Bronchial epithelial cell (primary cell): Measurements from ENCODE around the gene CD300LB. TPM values are rescaled to one million over a fixed set of nuclear protein-coding genes. Genes with fewer than 3 reads are reported as not detected.
"Not testable (repeated sequence)": the region's sequence is repeated elsewhere in the genome, so short reads cannot be mapped to it uniquely, and the experiment has no call there.

Source experiments
- DNase-seq: peaks from one replicate; pipeline ENCODE4 v3.0.0-alpha.2; 2010; ENCODE audit warnings: low read depth
- FAIRE-seq: peaks from 2 replicates; lab custom pipeline; 2011; peaks lifted over from hg19 to GRCh38; lab: Jason Lieb, UNC
- H3K27me3 ChIP-seq: 2 replicates; pipeline ENCODE4 v1.5.1; 2011; ENCODE audit warnings: low read length; ENCODE audit not compliant: control insufficient read depth, insufficient read depth
- H3K36me3 ChIP-seq: 2 replicates; pipeline ENCODE4 v1.5.1; 2011; ENCODE audit warnings: low read length; ENCODE audit not compliant: control insufficient read depth, insufficient read depth
- H3K4me3 ChIP-seq: 2 replicates; pipeline ENCODE4 v1.5.1; 2011; ENCODE audit warnings: mild to moderate bottlenecking, low read depth, low read length, control low read depth
- CTCF ChIP-seq: IDR thresholded peaks from 2 replicates; pipeline ENCODE4 v1.5.1; 2011; ENCODE audit warnings: mild to moderate bottlenecking, moderate library complexity, low read length, control low read depth, inconsistent platforms; ENCODE audit not compliant: insufficient read depth, severe bottlenecking
- total RNA-seq: library from RNA; depleted of rRNA; stranded (reverse); fragments of >200 nt; gene quantifications from 2 replicates; pipeline ENCODE4 v1.2.1, GENCODE V29; 2014

Gene CD300LB
- total RNA-seq, 1 donor from 2014 or later = not detected

DNA sequence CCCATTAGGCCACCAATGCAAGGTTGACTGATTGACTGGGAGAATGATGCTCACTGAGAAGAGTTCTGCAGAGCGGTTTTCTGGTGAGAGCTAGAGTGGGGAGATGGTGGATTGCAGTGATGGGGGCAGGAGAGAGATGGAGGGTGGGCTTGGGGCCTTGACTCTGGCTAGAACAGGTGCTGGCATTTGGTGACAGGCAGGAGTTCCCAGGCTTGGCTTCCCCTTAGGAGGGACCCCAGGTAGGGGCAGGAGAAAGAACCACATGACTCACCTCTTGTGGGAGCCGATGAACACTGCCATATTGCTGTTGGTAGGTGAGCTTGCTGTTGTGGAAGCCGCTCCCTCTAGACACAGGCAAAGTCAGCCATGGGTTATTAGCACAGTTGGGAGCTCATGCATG, 8.0 kb downstream of the CD300LB start:
- FAIRE-seq (no peak), DNase-seq (no peak)
- TF ChIP-seq CTCF = no peak
- no peaks in the 10 kb centered on the region for H3K36me3 ChIP-seq
- H3K27me3 ChIP-seq = no peaks in the 10 kb centered on the region
- no peak overlapping the region for H3K4me3 ChIP-seq

DNA sequence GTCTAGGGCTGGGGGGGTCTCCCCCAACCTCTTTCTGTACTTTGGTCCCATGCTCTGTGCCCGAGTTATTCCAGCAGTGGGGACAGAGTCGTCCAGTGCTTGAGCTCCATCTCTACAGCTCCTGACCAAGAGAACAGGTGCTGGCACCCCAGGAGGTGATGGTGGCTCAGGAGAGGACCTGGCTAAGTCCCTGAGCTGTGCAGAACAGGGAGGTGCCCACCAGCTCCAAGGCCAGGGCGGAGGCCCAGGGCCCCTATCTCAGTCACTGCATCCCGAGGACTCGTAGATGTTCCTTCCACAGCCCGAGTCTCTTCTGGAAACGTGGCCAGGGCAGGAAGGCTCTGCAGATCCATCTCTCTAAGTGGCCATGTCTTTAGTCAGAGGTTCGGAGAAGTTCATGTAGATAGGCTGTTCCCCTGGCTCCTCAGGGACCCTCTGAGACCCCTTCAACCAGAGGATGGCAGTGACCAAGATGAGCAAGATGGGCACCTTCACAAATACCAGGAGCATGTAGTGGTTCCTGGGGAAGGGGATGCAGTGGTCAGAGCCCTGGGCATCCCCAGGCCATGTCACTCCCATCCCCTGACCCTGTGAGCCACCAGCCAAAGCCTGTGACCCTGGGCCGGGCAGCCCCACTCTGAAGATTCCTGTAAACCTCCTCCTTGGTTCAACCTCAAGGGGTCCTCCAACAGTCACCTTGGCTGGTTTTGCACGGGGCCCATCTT, 8.7 kb downstream of the CD300LB start:
- no peaks in the 10 kb centered on the region for H3K27me3 ChIP-seq
- no peak for FAIRE-seq
- TF ChIP-seq CTCF = no peak

DNA sequence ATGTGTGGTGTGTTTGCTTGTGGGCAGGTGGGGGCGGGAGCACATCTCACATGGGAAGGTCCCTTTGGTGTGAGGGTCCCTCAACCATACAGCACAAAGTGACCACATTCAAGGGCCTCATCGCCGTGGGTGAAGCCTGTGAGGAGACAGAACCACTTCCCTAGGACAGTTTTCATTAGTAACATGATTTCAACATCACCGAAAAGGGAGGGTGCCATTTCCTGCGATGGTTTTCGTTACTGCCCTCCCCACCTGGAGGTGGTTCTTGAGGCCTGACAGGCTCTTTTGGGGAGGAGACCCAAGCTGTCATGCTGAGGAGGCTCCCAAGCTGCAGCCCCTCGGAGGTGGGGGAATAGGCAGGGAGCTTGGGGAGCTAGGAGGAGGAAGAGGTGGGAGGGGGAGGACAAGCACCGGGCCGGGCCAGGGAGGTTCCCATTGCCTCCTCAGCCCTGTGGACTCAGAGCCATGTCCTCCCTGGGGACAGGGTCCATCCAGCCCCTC, 9.5 kb downstream of the CD300LB start:
- no peak for FAIRE-seq
- TF ChIP-seq CTCF = no peak
- H3K36me3 ChIP-seq = no peaks in the 10 kb centered on the region
- H3K4me3 ChIP-seq = no peak overlapping the region
- no peaks in the 10 kb centered on the region for H3K27me3 ChIP-seq
- DNase-seq = no peak

More for the DNA sequence above, 8.7 kb downstream of the CD300LB start:
- no peak for DNase-seq
- no peaks in the 10 kb centered on the region for H3K36me3 ChIP-seq
- H3K4me3 ChIP-seq = no peak overlapping the region

GRCh38 chr17:74520790-74521480, 10.3 kb downstream of the CD300LB start:
- Histone ChIP-seq H3K4me3 (no peak overlapping the region), H3K27me3 (no peaks in the 10 kb centered on the region), H3K36me3 (no peaks in the 10 kb centered on the region)
- TF ChIP-seq CTCF = no peak
- DNase-seq = no peak
- FAIRE-seq = no peak

- no peaks in the 10 kb centered on the region for H3K27me3 ChIP-seq
- no peaks in the 10 kb centered on the region for H3K36me3 ChIP-seq
- no peak for TF ChIP-seq CTCF
- FAIRE-seq = no peak
- no peak overlapping the region for H3K4me3 ChIP-seq
- DNase-seq = no peak
Measured at GRCh38 chr17:74520016-74520434, 11.2 kb downstream of the CD300LB start.

DNA sequence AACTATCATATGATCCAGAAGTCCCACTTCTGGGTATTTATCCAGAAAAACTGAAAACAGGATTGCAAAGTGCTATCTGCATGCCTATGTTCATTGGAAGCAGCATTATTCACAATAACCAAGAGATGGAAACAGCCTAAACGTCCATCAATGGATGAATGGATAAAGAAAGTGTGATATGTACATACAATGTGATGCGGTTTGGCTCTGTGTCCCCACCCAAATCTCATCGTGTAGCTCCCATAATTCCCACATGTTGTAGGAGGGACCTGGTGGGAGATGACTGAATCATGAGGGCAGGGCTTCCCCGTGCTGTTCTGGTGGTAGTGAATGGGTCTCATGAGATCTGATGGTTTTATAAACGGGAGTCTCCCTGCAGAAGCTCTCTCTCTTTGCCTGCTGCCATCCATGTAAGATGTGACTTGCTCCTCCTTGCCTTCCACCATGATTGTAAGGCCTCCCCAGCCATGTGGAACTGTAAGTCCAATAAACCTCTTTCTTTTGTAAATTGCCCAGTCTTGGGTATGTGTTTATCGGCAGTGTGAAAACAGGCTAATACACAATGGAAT, 12.8 kb downstream of the CD300LB start:
- FAIRE-seq, H3K27me3 ChIP-seq, DNase-seq, H3K36me3 ChIP-seq, H3K4me3 ChIP-seq: not testable (repeated sequence)
